Measurements from ENCODE around the gene SERPINB6. TPM values are rescaled to one million over a fixed set of nuclear protein-coding genes. Genes with fewer than 3 reads are reported as not detected.

Gene SERPINB6
- total and polyA plus RNA-seq, 8 donors: 99.3 to 134 (median 122) TPM

GRCh38 chr6:2917065-2917464 is 54.3 kb downstream of the SERPINB6 start:
- peaks cover 0 to 16% of the 10 kb centered on the region in 2 donors for H3K4me1 ChIP-seq
- ATAC-seq: no peak
- no peak for TF ChIP-seq CTCF (IDR thresholded peaks at IDR 0.05)
- no peak overlapping the region for H3K27ac ChIP-seq
- no peaks in the 10 kb centered on the region for H3K27me3 ChIP-seq
- no peaks in the 10 kb centered on the region for H3K9me3 ChIP-seq
- no peak overlapping the region for H3K4me3 ChIP-seq
- DNase-seq: no peak
- H3K36me3 ChIP-seq: no peaks in the 10 kb centered on the region
- intact Hi-C loops (cut with DNase I): no loop called here

GRCh38 chr6:2916158-2916925 is 55.0 kb downstream of the SERPINB6 start:
- TF ChIP-seq CTCF (IDR thresholded peaks at IDR 0.05): no peak
- DNase-seq (no peak), ATAC-seq (no peak)
- no peak overlapping the region for H3K4me3 ChIP-seq
- H3K4me1 ChIP-seq: peaks cover 0 to 16% of the 10 kb centered on the region in 2 donors
- H3K36me3 ChIP-seq: no peaks in the 10 kb centered on the region
- H3K27me3 ChIP-seq: no peaks in the 10 kb centered on the region
- H3K27ac ChIP-seq: no peak overlapping the region
- intact Hi-C loops (cut with DNase I): no loop called here
- no peaks in the 10 kb centered on the region for H3K9me3 ChIP-seq

GRCh38 chr6:2915150-2915549 is 56.2 kb downstream of the SERPINB6 start:
- DNase-seq: no peak
- Histone ChIP-seq H3K4me1 (peaks cover 0 to 18% of the 10 kb centered on the region in 2 donors), H3K36me3 (no peaks in the 10 kb centered on the region), H3K9me3 (no peaks in the 10 kb centered on the region), H3K27me3 (no peaks in the 10 kb centered on the region), H3K27ac (no peak overlapping the region), H3K4me3 (no peak overlapping the region)
- no peak for TF ChIP-seq CTCF (IDR thresholded peaks at IDR 0.05)
- intact Hi-C loops (cut with DNase I): no loop called here
- ATAC-seq: no peak

GRCh38 chr6:2914318-2914660 is 57.1 kb downstream of the SERPINB6 start:
- Histone ChIP-seq H3K27ac (no peak overlapping the region), H3K36me3 (no peaks in the 10 kb centered on the region), H3K4me3 (no peak overlapping the region), H3K9me3 (no peaks in the 10 kb centered on the region), H3K4me1 (peaks cover 0 to 17% of the 10 kb centered on the region in 2 donors), H3K27me3 (no peaks in the 10 kb centered on the region)
- no peak for TF ChIP-seq CTCF (IDR thresholded peaks at IDR 0.05)
- ATAC-seq: no peak
- intact Hi-C loops (cut with DNase I): no loop called here
- no peak for DNase-seq

DNA sequence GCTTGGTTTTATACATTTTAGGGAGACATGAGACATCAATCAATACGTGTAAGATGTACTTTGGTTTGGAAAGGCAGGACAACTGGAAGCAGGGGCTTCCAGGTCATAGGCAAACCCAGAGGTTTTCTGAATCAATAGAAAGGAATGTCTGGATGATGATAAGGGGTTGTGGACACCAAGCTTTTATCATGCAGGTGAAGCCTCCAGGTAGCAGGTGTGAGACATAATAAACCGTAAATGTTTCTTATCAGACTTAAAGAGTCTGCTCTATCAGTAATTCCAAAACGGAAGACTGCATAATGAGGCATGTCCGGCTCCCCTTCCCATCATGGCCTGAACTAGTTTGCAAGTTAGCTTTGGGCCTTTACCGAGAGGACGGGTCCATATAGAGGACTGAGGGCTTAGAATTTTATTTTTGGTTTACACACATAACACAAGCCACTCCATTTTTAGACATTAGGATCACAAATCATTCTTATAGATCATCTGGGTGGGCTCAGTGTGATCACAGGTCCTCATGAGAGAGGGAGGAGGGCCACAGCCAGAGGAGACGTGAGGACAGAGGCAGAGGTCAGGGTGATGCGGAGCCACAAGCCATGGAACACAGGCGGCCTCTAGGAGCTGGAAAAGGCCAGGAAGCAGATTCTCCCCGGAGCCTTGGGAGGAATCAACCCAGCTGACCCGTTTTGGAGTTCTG is 57.6 kb downstream of the SERPINB6 start:
- peaks cover 0 to 12% of the 10 kb centered on the region in 2 donors for H3K4me1 ChIP-seq
- H3K27me3 ChIP-seq: no peaks in the 10 kb centered on the region
- DNase-seq: no peak
- no peak for ATAC-seq
- no peaks in the 10 kb centered on the region for H3K36me3 ChIP-seq
- H3K27ac ChIP-seq: no peak overlapping the region
- intact Hi-C loops (cut with DNase I): no loop called here
- TF ChIP-seq CTCF (IDR thresholded peaks at IDR 0.05): no peak
- no peak overlapping the region for H3K4me3 ChIP-seq
- H3K9me3 ChIP-seq: no peaks in the 10 kb centered on the region

Measured in left lung (tissue), 10 donors.